ENCODE data around the gene HSD17B12. TPM values are rescaled to one million over a fixed set of nuclear protein-coding genes. Genes with fewer than 3 reads are reported as not detected.
"Not testable (repeated sequence)": the region's sequence is repeated elsewhere in the genome, so short reads cannot be mapped to it uniquely, and the experiment has no call there.

Gene HSD17B12
- total and polyA plus RNA-seq, 2 experiments from 2014 or later: 83.2 to 137 TPM

- H2AFZ ChIP-seq: peak overlapping the region; percentile 55
Observed at GRCh38 chr11:43681401-43681942, 934 bp downstream of the HSD17B12 start.

GRCh38 chr11:43682081-43682480 is 1.5 kb downstream of the HSD17B12 start:
- peak overlapping the region; percentile 23 for H2AFZ ChIP-seq
- H3K4me1 ChIP-seq (ENCODE audit: insufficient read depth); DNase-seq (ENCODE audit: low spot score); H3K9me2 ChIP-seq (replicated peaks; ENCODE audit: insufficient read depth); H3K36me3 ChIP-seq (replicated peaks; ENCODE audit: insufficient read depth, low read depth); H4K20me1 ChIP-seq (ENCODE audit: insufficient read depth, poor library complexity, severe bottlenecking); H3K27me3 ChIP-seq; H3K9me3 ChIP-seq (ENCODE audit: low read depth): not testable (repeated sequence)
- H3K27ac ChIP-seq: peak overlapping the region; percentile 96
- H3K79me2 ChIP-seq: peaks cover 54% of the 10 kb centered on the region
- H3K4me3 ChIP-seq: peak overlapping the region; percentile 85
- H3K4me2 ChIP-seq: peak overlapping the region; percentile 75
- 80% methylated on average over 11 of the region's 11 CpGs for WGBS (ENCODE audit: low lambda C conversion rate, missing lambda C conversion rate)

More at GRCh38 chr11:43681401-43681942, 934 bp downstream of the HSD17B12 start:
- no peaks in the 10 kb centered on the region for H3K9me2 ChIP-seq (replicated peaks; ENCODE audit: insufficient read depth)
- peak overlapping the region; percentile 96 for H3K27ac ChIP-seq
- no peaks in the 10 kb centered on the region for H3K27me3 ChIP-seq
- peak; percentile 12 for DNase-seq (ENCODE audit: low spot score)
- H3K4me3 ChIP-seq: peak overlapping the region; percentile 85
- no peaks in the 10 kb centered on the region for H3K9me3 ChIP-seq (ENCODE audit: low read depth)
- H3K4me2 ChIP-seq: peak overlapping the region; percentile 75
- WGBS (ENCODE audit: low lambda C conversion rate, missing lambda C conversion rate): 3% methylated on average over 12 of the region's 12 CpGs
- H3K79me2 ChIP-seq: peaks cover 48% of the 10 kb centered on the region
- H3K4me1 ChIP-seq (ENCODE audit: insufficient read depth): no peaks in the 10 kb centered on the region
- TF ChIP-seq EZH2 (IDR thresholded peaks at IDR 0.05; ENCODE audit: borderline replicate concordance) (no peak), EZH2phosphoT487 (IDR thresholded peaks at IDR 0.05; ENCODE audit: low read depth, severe bottlenecking, unreplicated experiment) (no peak)
- TF ChIP-seq, protein P1, sequence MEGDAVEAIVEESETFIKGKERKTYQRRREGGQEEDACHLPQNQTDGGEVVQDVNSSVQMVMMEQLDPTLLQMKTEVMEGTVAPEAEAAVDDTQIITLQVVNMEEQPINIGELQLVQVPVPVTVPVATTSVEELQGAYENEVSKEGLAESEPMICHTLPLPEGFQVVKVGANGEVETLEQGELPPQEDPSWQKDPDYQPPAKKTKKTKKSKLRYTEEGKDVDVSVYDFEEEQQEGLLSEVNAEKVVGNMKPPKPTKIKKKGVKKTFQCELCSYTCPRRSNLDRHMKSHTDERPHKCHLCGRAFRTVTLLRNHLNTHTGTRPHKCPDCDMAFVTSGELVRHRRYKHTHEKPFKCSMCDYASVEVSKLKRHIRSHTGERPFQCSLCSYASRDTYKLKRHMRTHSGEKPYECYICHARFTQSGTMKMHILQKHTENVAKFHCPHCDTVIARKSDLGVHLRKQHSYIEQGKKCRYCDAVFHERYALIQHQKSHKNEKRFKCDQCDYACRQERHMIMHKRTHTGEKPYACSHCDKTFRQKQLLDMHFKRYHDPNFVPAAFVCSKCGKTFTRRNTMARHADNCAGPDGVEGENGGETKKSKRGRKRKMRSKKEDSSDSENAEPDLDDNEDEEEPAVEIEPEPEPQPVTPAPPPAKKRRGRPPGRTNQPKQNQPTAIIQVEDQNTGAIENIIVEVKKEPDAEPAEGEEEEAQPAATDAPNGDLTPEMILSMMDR (IDR thresholded peaks at IDR 0.05; ENCODE audit: poor library complexity): no peak
- H3K36me3 ChIP-seq (replicated peaks; ENCODE audit: insufficient read depth, low read depth): no peaks in the 10 kb centered on the region
- no peaks in the 10 kb centered on the region for H4K20me1 ChIP-seq (ENCODE audit: insufficient read depth, poor library complexity, severe bottlenecking)

DNA sequence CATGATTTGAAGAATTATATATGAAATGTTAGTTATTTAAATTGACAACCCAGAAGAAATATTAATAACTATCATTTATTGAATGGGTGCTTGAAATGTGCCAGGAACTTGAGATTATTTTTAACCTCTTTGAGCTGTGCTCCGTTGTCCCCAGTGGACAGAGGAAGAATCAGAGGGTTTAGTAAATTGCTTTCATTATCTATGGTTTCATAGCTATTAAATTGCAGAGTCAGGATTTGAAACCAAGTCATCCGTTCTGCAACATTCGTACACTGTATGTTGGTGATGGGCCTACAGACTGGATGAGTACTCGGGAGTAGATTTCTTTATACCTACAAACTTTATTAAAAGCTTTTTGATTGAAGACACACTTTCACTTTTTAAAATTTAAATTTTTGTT is 4.9 kb downstream of the HSD17B12 start:
- no peaks in the 10 kb centered on the region for H3K27me3 ChIP-seq
- no peak overlapping the region for H3K27ac ChIP-seq
- H3K79me2 ChIP-seq: peaks cover 86% of the 10 kb centered on the region
- 86% methylated on average over 4 of the region's 4 CpGs for WGBS (ENCODE audit: low lambda C conversion rate, missing lambda C conversion rate)
- TF ChIP-seq, protein P1 (IDR thresholded peaks at IDR 0.05; ENCODE audit: poor library complexity): no peak
- TF ChIP-seq EZH2phosphoT487 (IDR thresholded peaks at IDR 0.05; ENCODE audit: low read depth, severe bottlenecking, unreplicated experiment): no peak
- no peak for TF ChIP-seq EZH2 (IDR thresholded peaks at IDR 0.05; ENCODE audit: borderline replicate concordance)
- no peaks in the 10 kb centered on the region for H3K4me1 ChIP-seq (ENCODE audit: insufficient read depth)
- no peak overlapping the region for H2AFZ ChIP-seq
- H4K20me1 ChIP-seq (ENCODE audit: insufficient read depth, poor library complexity, severe bottlenecking): peaks cover 19% of the 10 kb centered on the region
- DNase-seq (ENCODE audit: low spot score): no peak
- no peaks in the 10 kb centered on the region for H3K36me3 ChIP-seq (replicated peaks; ENCODE audit: insufficient read depth, low read depth)
- no peaks in the 10 kb centered on the region for H3K9me2 ChIP-seq (replicated peaks; ENCODE audit: insufficient read depth)
- no peaks in the 10 kb centered on the region for H3K9me3 ChIP-seq (ENCODE audit: low read depth)
- no peak overlapping the region for H3K4me3 ChIP-seq
- H3K4me2 ChIP-seq: no peak overlapping the region

DNA sequence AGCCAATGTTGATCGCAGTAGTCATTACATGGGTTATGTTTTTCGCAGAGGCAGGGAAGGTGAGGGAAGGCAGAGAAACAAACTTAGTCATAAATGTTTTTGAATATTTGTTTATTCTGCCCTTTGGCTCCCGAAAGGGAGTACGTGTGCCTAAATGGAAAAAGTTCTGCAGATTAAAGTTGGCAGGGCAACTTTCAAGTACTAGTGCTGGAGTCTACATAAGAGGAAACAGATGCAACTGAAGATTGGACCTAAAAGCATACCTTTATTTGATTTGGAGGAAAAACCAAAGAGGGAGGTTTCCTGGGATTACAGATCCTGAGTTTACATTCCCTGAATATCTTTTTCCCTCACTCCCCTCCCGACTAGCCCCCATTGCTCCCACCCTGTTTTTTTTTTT is 5.7 kb downstream of the HSD17B12 start:
- Histone ChIP-seq H4K20me1 (ENCODE audit: insufficient read depth, poor library complexity, severe bottlenecking) (peaks cover 19% of the 10 kb centered on the region), H3K36me3 (replicated peaks; ENCODE audit: insufficient read depth, low read depth) (no peaks in the 10 kb centered on the region), H3K27ac (no peak overlapping the region), H3K9me2 (replicated peaks; ENCODE audit: insufficient read depth) (no peaks in the 10 kb centered on the region), H3K9me3 (ENCODE audit: low read depth) (no peaks in the 10 kb centered on the region), H3K4me2 (no peak overlapping the region), H3K4me3 (no peak overlapping the region), H3K79me2 (peaks cover 94% of the 10 kb centered on the region), H3K4me1 (ENCODE audit: insufficient read depth) (no peaks in the 10 kb centered on the region), H2AFZ (no peak overlapping the region), H3K27me3 (no peaks in the 10 kb centered on the region)
- WGBS (ENCODE audit: low lambda C conversion rate, missing lambda C conversion rate): 80% methylated on average over 5 of the region's 5 CpGs
- no peak for DNase-seq (ENCODE audit: low spot score)
- TF ChIP-seq, protein P1 (IDR thresholded peaks at IDR 0.05; ENCODE audit: poor library complexity): no peak
- TF ChIP-seq EZH2 (IDR thresholded peaks at IDR 0.05; ENCODE audit: borderline replicate concordance) (no peak), EZH2phosphoT487 (IDR thresholded peaks at IDR 0.05; ENCODE audit: low read depth, severe bottlenecking, unreplicated experiment) (no peak)
